ENCODE data around the gene EAF2. TPM values are rescaled to one million over a fixed set of nuclear protein-coding genes. Genes with fewer than 3 reads are reported as not detected.

Gene EAF2
- total and polyA plus RNA-seq, 7 donors: 1.5 to 5.3 (median 4.6) TPM

GRCh38 chr3:121916189-121916588 is 81.2 kb downstream of the EAF2 start:
- Histone ChIP-seq H3K4me1 (no peaks in the 10 kb centered on the region), H3K36me3 (ENCODE audit: insufficient read depth in 1 of 2, low read depth in 1 of 2) (no peaks in the 10 kb centered on the region), H3K27ac (no peak overlapping the region), H3K4me3 (no peak overlapping the region), H3K9me3 (no peaks in the 10 kb centered on the region), H3K27me3 (ENCODE audit: insufficient read depth in 3 of 3, low read length in 2 of 3) (no peaks in the 10 kb centered on the region)
- no peak for DNase-seq
- TF ChIP-seq, protein P1, sequence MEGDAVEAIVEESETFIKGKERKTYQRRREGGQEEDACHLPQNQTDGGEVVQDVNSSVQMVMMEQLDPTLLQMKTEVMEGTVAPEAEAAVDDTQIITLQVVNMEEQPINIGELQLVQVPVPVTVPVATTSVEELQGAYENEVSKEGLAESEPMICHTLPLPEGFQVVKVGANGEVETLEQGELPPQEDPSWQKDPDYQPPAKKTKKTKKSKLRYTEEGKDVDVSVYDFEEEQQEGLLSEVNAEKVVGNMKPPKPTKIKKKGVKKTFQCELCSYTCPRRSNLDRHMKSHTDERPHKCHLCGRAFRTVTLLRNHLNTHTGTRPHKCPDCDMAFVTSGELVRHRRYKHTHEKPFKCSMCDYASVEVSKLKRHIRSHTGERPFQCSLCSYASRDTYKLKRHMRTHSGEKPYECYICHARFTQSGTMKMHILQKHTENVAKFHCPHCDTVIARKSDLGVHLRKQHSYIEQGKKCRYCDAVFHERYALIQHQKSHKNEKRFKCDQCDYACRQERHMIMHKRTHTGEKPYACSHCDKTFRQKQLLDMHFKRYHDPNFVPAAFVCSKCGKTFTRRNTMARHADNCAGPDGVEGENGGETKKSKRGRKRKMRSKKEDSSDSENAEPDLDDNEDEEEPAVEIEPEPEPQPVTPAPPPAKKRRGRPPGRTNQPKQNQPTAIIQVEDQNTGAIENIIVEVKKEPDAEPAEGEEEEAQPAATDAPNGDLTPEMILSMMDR (IDR thresholded peaks at IDR 0.05): no peak
- intact Hi-C loops (cut with DNase I): no loop called here
- ATAC-seq: no peak

DNA sequence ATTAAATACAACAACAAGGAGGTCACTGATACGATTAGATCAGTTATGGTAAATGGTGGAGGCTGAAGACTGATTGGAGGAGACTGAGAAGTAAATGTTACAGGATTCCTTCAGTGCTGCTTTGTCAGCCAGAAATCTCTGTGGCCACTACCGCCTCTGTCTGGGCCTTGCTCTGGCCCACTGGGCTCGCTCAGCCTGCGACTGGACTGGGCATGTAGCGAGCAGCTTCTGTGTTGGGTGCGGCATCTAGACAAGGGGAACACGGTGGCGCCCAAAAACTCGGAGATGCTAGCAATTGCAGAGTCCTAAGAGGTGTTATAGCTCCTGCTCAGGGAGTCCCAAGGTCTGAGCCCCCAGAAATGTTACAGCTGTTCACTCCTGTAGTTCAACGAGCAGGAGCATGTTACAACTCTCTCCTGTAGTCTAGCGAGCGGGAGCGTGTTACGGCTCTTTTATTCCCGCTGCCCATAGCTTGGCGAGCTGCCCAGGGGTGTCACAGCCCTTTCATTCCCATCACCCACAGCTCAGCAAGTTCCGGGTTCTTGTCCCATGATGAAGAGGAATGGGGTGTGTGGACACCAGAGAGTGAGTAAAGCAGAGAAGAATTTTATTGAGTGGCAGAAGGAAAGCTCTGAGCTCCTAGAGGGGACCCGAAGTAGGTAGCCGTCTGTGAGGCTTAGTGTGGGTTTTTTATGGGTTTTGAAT is 83.9 kb downstream of the EAF2 start:
- H3K9me3 ChIP-seq: no peaks in the 10 kb centered on the region
- 85 to 88% (median 88%) methylated on average over 19 of the region's 19 CpGs for WGBS, 3 donors
- no peak for DNase-seq
- H3K4me3 ChIP-seq: no peak overlapping the region
- H3K36me3 ChIP-seq (ENCODE audit: insufficient read depth in 1 of 2, low read depth in 1 of 2): no peaks in the 10 kb centered on the region
- intact Hi-C loops (cut with DNase I): no loop called here
- ATAC-seq: no peak
- no peaks in the 10 kb centered on the region for H3K27me3 ChIP-seq (ENCODE audit: insufficient read depth in 3 of 3, low read length in 2 of 3)
- TF ChIP-seq, protein P1 (IDR thresholded peaks at IDR 0.05): no peak
- H3K27ac ChIP-seq: no peak overlapping the region
- H3K4me1 ChIP-seq: no peaks in the 10 kb centered on the region

DNA sequence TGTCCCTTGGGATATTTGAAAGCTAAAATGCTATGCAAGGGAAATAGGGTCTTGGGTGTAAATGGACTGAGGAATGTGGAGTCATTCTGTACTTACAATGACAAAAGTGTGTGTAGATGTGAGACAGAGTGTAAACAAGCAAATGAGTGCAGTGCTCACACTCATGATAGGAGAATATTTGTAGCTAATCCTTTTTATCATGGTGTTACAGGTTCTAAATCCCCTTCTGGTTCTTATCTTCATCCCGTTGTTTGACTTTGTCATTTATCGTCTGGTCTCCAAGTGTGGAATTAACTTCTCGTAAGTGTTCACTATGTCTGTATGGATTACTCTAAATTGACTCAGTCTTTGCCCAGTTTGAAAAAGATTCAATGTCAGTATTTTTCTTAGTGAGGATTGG is 89.7 kb downstream of the EAF2 start:
- TF ChIP-seq, protein P1 (IDR thresholded peaks at IDR 0.05): no peak
- no peaks in the 10 kb centered on the region for H3K9me3 ChIP-seq
- H3K27me3 ChIP-seq (ENCODE audit: insufficient read depth in 3 of 3, low read length in 2 of 3): no peaks in the 10 kb centered on the region
- intact Hi-C loops (cut with DNase I): no loop called here
- 86 to 96% (median 94%) methylated on average over 3 of the region's 3 CpGs for WGBS, 3 donors
- no peak overlapping the region for H3K4me3 ChIP-seq
- DNase-seq (no peak), ATAC-seq (no peak)
- no peaks in the 10 kb centered on the region for H3K36me3 ChIP-seq (ENCODE audit: insufficient read depth in 1 of 2, low read depth in 1 of 2)
- H3K4me1 ChIP-seq: no peaks in the 10 kb centered on the region
- no peak overlapping the region for H3K27ac ChIP-seq

DNA sequence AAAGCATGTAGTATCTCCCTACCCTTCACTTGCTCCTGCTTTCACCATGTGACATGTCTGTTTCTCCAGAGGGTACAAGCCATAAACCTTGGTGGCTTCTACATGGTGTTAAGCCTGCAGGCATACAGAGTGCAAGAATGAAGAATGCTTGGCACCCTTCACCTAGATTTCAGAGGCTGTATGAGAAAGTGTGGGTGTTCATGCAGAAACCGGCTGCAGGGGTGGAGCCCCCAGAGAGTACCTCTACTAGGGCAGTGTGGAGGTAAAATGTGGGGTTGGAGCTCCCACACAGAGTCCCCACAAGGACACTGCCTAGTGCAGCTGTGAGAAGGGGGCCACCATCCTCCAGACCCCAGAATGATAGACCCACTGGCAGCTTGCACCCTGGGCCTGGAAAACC is 91.4 kb downstream of the EAF2 start:
- no peak for DNase-seq
- no peaks in the 10 kb centered on the region for H3K4me1 ChIP-seq

More for the DNA sequence above, 91.4 kb downstream of the EAF2 start:
- TF ChIP-seq, protein P1 (IDR thresholded peaks at IDR 0.05): no peak
- H3K9me3 ChIP-seq: no peaks in the 10 kb centered on the region
- no peaks in the 10 kb centered on the region for H3K36me3 ChIP-seq (ENCODE audit: insufficient read depth in 1 of 2, low read depth in 1 of 2)
- no peak overlapping the region for H3K4me3 ChIP-seq
- H3K27ac ChIP-seq: no peak overlapping the region
- ATAC-seq: no peak
- 0 to 100% (median 97%) methylated on average over 1 of the region's 1 CpG for WGBS, 3 donors
- intact Hi-C loops (cut with DNase I): no loop called here
- no peaks in the 10 kb centered on the region for H3K27me3 ChIP-seq (ENCODE audit: insufficient read depth in 3 of 3, low read length in 2 of 3)

Other genes with a start within 250 kb of the EAF2 start
- gene FBXO40, start 241.8 kb upstream of the EAF2 start, total RNA-seq: 100 to 1,000 TPM in 1 of 4 donors, 10 to 100 TPM in 3; 33.0 to 152 (median 62.6) TPM
- gene FBXO40, start 241.8 kb upstream of the EAF2 start, polyA plus RNA-seq: 10 to 100 TPM in 2 of 3 donors, under 1 TPM in 1; 0.95 to 28.1 (median 14.1) TPM
- gene HCLS1, start 174.3 kb upstream of the EAF2 start, total RNA-seq: 1 to 10 TPM; 6.9 to 9.9 (median 8.3) TPM
- gene HCLS1, start 174.3 kb upstream of the EAF2 start, polyA plus RNA-seq: 1 to 10 TPM; 2.8 to 6.9 (median 2.9) TPM
- gene GOLGB1, start 85.5 kb upstream of the EAF2 start, total RNA-seq: 10 to 100 TPM; 20.6 to 30.7 (median 23.6) TPM
- 10 to 100 TPM in 1 of 3 donors, 1 to 10 TPM in 2; 7.5 to 16.1 (median 7.7) TPM for gene GOLGB1, start 85.5 kb upstream of the EAF2 start, polyA plus RNA-seq
- 1 to 10 TPM; 5.8 to 8.3 (median 6.8) TPM for gene IQCB1, start 149 bp upstream of the EAF2 start, total RNA-seq
- gene IQCB1, start 149 bp upstream of the EAF2 start, polyA plus RNA-seq: 10 to 100 TPM in 1 of 3 donors, 1 to 10 TPM in 2; 5.7 to 10.1 (median 8.5) TPM
- 1 to 10 TPM in 1 of 4 donors, under 1 TPM in 3; 0.52 to 1.8 (median 0.68) TPM for gene SLC15A2, start 59.2 kb downstream of the EAF2 start, total RNA-seq
- under 1 TPM; 0.30 to 0.38 (median 0.36) TPM for gene SLC15A2, start 59.2 kb downstream of the EAF2 start, polyA plus RNA-seq
- not detected for gene ILDR1, start 187.0 kb downstream of the EAF2 start, total RNA-seq
- not detected for gene ILDR1, start 187.0 kb downstream of the EAF2 start, polyA plus RNA-seq
- 1 to 10 TPM in 2 of 4 donors, under 1 TPM in 2; 0.71 to 1.4 (median 0.99) TPM for gene CD86, start 220.2 kb downstream of the EAF2 start, total RNA-seq
- under 1 TPM; 0.16 to 0.40 (median 0.24) TPM for gene CD86, start 220.2 kb downstream of the EAF2 start, polyA plus RNA-seq

Data from psoas muscle (tissue), 8 donors.